ENCODE results near the gene PCARE. TPM values are rescaled to one million over a fixed set of nuclear protein-coding genes. Genes with fewer than 3 reads are reported as not detected.
"Not testable (repeated sequence)": the region's sequence is repeated elsewhere in the genome, so short reads cannot be mapped to it uniquely, and the experiment has no call there.

The PCARE gene
- total RNA-seq, result 0.31 and 0.32 TPM in 2 replicates
- polyA plus RNA-seq (2012), result 0.06 TPM

GRCh38 chr2:29074411-29074810 lies at the start of gene PCARE:
PCARE (minus strand) TSS chr2:29074523; CDS start chr2:29074261, 262 bp downstream.
- peak; percentile 64 for DNase-seq (ENCODE audit: low read depth)

- no peak for DNase-seq (ENCODE audit: low read depth)
These were observed 49.5 kb upstream of the PCARE start for GRCh38 chr2:29123617-29124349.

- no peak for DNase-seq (ENCODE audit: low read depth)
These were observed 46.5 kb upstream of the PCARE start for GRCh38 chr2:29120846-29121245.

- DNase-seq (ENCODE audit: low read depth), result no peak
These were observed 44.9 kb upstream of the PCARE start for GRCh38 chr2:29119211-29119610.

GRCh38 chr2:29117636-29118303 lies 43.4 kb upstream of the PCARE start:
- peak; percentile 14 for DNase-seq (ENCODE audit: low read depth)

- peak; percentile 65 for DNase-seq (ENCODE audit: low read depth)
These were observed 41.8 kb upstream of the PCARE start for GRCh38 chr2:29115797-29116781.

GRCh38 chr2:29114946-29115609 lies 40.8 kb upstream of the PCARE start, which contains the start of gene CLIP4:
CLIP4 (plus strand) TSS chr2:29115415; CDS start chr2:29121389, 5,974 bp downstream.
- peak; percentile 79 for DNase-seq (ENCODE audit: low read depth)

GRCh38 chr2:29114586-29114945 lies 40.2 kb upstream of the PCARE start:
- DNase-seq (ENCODE audit: low read depth), result peak; percentile 45

- DNase-seq (ENCODE audit: low read depth), result peak; percentile 96
These were observed 39.6 kb upstream of the PCARE start for GRCh38 chr2:29113891-29114321.

- DNase-seq (ENCODE audit: low read depth), result peak; percentile 71
These were observed 38.8 kb upstream of the PCARE start for GRCh38 chr2:29113027-29113686.

GRCh38 chr2:29112379-29112778 lies 38.1 kb upstream of the PCARE start:
- DNase-seq (ENCODE audit: low read depth), result no peak

- no peak for DNase-seq (ENCODE audit: low read depth)
These were observed 36.7 kb upstream of the PCARE start for GRCh38 chr2:29110916-29111535.

- DNase-seq (ENCODE audit: low read depth), result no peak
These were observed 34.9 kb upstream of the PCARE start for GRCh38 chr2:29109246-29109645.

GRCh38 chr2:29108225-29108624 lies 33.9 kb upstream of the PCARE start:
- peak; percentile 87 for DNase-seq (ENCODE audit: low read depth)

GRCh38 chr2:29107547-29107946 lies 33.2 kb upstream of the PCARE start:
- not testable (repeated sequence) for DNase-seq (ENCODE audit: low read depth)

- DNase-seq (ENCODE audit: low read depth), result peak; percentile 18
These were observed 32.7 kb upstream of the PCARE start for GRCh38 chr2:29106980-29107388.

GRCh38 chr2:29106256-29106655 lies 31.9 kb upstream of the PCARE start:
- no peak for DNase-seq (ENCODE audit: low read depth)

GRCh38 chr2:29105375-29105774 lies 31.1 kb upstream of the PCARE start:
- no peak for DNase-seq (ENCODE audit: low read depth)

GRCh38 chr2:29104688-29105087 lies 30.4 kb upstream of the PCARE start:
- no peak for DNase-seq (ENCODE audit: low read depth)

- DNase-seq (ENCODE audit: low read depth), result no peak
These were observed 26.2 kb upstream of the PCARE start for GRCh38 chr2:29100564-29100963.

Measured in myocyte (in vitro differentiated cells).